HG03175 (cell line): ENCODE measurements around the gene APP.
"Not testable (repeated sequence)": the region's sequence is repeated elsewhere in the genome, so short reads cannot be mapped to it uniquely, and the experiment has no call there.

Experiments
- ATAC-seq: cut with Tn5 transposase; IDR thresholded peaks from one replicate; pipeline ENCODE4 v1.9.1; 2021; ENCODE audit warnings: mild to moderate bottlenecking, moderate library complexity; ENCODE audit not compliant: unreplicated experiment

APP gene

DNA sequence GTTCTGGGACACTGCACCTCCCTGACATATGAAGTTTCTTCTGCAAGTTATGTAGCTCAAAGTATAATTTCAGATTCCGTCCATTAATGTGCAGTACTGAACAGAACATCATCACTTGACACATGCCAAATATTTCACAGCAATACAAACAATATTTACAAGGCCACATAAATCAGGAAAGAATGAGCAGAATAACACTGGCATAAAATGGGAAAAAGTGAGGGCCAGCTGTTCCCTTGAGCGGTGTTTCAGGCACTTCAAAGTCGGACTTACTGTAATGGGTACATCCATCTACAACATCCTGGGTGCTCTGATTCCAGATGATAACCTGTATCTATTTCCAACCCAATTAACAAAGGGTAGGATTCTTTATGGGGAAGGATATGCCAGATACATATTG, 217.4 kb downstream of the APP start:
- ATAC-seq: no peak

DNA sequence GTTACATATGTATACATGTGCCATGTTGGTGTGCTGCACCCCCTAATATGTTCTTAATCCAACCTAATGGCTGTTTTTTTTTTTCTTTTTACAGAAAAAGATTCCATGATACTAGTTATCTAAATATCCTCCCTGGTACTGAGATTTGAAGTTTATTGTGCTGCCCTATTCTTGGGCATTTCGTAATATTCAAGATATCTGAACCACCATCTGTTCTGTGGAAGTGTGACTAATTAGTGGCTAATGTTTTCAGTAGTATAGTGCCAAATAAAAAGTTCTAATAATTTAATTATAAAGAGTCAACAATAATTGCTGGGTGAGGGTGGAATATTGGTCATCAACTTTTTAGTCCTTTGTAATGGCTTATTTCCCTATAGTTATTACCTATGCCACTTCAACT, 218.3 kb downstream of the APP start:
- no peak for ATAC-seq

DNA sequence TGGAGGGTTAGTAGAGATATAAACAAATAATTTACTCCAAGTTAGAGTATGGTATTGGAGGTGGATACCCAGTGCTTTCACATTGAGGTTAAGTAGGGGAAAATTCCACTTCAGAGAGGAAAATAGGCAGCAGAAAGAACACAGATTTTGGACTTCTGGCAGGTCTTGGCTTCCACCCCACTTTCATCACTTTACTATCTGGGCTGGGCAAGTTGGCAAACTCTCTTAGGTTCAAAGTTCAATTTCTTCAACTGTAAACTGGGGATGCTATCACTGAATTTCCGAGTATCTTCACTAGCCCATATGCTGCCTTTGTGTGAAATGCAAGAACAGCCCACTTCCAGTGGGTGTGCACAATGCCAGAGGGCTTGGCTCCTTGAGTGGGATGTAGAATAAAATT, 220.9 kb downstream of the APP start:
- ATAC-seq: no peak

DNA sequence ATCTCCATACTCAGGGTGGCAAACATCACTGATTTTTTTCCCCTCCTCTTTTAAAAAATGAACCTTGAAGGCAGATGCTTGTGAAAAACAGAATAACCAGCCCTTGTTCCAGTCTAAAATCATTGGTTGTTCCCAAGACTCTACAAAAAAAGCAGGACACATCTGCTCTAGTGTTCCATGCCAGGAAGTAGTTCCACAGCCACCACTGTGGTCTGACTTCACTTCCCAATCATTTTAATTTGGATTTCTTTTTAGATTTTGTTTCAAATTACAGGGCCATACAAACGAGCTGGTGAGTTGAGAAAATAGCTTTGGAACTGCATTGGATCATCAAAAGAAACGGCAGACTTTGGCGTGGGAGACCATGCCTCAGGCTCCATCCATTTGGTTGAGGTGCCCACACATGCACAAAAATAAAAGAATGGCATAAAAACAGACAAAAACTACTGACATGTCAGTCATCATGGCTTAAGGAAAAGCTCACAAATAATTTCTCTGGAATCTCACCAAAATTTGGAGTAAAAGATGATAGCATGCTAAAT, 225.8 kb downstream of the APP start:
- ATAC-seq: no peak

DNA sequence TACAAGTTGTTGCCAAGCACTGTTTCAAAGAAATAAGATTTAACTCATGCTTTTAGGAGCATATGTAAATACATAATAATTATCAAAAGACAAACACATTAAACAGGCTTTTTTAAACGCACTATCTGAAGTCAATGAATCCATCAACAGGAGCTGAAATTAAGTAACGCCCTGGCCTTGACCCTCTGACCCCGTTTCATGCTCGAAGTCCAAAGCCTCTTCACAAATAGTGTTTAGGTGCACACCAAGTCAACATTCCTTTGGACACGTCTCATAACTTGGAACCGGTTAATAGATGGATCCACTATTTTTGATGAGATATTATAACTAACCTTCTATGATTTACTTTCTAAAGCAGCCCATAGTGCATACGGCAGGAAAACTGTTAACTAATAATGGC, 226.5 kb downstream of the APP start:
- no peak for ATAC-seq

DNA sequence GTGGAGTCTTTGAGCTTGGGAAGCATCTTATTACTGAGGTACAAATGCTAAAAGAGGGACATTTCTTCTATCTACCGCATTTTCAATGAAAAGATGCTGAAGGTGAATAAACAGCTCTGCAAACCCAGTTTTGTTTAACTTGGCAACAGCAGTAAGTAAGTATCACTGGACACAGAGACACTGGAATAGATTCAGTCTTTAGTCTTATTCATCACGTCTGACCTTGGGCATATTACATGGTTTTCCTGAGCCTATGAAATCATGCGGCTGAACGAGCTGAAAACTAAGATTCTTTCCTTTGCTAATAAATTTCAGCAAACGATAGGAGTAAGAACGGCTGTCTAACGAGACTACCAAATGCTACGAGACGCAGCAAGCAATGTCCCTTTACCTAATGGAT, 228.4 kb downstream of the APP start:
- no peak for ATAC-seq

DNA sequence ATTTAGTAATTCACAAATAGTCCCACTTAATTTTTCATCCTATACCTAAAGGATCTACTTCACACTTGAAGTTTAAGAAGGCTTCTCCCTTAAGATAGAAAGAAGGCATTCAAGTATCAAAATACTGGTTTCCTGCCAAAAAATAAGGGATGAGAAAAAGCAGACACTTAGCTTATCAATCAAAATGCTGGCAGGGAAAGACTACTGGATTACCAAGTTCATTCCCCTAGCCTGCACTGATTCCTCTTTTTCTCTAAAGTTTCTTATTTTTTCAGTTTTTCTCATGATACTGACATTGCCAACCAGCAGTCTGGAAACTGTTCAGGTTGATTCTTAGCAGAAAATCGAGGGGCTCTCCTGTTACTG, 231.2 kb downstream of the APP start:
- no peak for ATAC-seq

DNA sequence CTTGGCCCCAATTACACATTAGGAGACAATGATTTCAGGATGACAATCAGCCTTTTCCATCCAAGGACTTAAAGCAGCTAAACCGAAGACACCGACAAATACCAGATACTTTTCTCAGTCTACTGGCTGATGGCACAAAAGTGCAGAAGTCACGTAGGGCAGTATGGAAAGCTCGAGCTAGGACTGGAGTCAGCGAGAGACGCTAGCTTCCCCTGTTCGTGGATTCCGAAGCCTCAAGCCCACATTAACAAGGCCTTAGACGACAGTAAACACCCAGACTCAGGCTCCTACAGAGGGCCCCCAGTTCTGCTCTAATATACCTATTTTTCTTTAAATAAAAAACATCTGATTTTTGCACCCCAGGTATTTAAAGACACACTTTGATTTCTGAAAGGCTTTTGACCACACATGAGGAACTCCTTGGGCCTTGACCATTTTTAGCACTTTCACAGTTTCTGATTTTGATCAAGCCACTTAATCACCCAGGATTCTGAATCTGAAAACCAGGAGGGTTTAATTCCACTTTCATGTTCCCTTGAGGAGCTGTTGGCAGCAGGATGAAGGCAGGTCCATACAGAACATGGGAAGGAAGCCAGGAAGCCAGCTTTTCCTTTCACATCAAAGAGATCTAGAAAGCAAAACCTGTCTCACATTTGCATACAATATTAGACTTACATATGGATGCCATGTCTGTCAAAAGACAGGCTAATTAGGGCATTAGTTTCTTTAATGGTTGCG, 231.7 kb downstream of the APP start:
- no peak for ATAC-seq

DNA sequence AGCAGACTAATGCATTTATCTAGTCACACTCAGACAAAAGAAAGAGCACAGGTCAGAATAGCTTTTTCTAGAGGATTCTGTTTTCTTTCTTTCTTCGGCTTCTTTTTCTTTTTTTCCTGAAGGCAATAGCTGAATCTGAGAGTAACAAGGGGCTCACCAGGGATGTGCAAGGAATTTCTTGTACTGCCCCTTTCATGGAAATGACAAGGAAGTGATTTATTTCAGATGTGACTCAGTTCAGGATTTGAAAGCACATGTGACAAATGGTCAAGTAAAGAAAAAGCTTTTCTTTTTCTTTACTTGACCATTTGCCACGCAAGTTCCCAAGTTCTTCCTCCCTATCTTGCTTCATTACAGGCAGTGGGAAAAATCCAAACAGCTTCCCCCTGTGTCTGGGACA, 233.8 kb downstream of the APP start:
- ATAC-seq: no peak

DNA sequence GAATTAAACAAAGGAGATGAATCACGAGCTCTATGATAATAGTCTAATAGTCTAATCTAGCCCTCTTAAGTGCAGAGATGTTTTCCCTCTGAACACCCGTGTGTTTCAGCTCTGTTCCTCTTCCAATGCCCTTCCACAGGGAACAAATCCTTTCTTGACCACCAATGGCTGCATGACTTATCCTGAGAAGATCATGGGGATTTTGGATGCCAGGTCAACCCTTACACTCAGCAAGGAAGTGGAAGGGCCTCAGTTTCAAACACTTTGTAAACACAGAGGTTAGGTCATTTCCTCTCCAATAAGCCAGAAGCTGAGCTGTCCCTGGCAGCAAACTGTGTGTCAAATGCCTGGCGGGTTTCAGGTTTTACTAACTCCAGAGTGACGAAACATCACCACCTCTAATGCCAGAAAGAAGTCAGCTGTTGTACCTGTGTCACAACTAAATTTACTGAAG, 235.8 kb downstream of the APP start:
- ATAC-seq: no peak

DNA sequence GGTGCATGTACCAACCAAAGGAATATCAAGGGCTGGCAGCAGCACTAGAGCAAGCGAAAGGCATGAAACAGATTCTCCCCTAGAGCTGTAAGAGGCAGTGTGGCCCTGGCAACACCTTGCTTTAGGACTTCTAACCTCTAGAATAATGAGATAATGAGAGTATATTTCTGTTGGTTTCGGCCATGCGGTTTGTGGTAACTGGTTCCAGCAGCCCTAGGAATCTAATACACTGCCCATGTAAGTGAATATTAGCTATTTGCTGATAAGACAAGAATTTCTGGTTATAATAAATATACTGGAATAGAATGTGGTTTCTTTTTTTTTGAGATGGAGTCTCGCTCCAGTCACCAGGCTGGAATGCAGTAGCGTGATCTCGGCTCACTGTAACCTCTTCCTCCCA, 236.4 kb downstream of the APP start:
- no peak for ATAC-seq

DNA sequence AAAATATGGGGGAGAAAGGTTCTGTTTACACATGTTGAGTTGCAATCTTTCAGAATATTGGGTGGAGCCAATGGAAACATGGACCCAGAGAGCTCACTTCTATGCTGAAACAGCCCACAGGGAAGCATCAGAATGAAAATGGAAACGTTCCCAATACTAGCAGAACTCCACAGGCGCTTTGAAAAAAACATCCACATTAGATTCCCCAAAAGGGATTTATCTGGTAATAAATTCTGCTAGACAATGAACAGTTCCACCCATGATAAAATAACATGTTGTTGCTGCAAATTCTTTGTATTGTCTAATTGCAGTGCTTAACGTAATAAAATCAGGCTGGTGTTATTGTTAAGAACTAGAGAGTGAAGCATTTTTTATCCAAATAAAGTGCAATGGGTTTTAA, 238.8 kb downstream of the APP start:
- ATAC-seq: no peak

DNA sequence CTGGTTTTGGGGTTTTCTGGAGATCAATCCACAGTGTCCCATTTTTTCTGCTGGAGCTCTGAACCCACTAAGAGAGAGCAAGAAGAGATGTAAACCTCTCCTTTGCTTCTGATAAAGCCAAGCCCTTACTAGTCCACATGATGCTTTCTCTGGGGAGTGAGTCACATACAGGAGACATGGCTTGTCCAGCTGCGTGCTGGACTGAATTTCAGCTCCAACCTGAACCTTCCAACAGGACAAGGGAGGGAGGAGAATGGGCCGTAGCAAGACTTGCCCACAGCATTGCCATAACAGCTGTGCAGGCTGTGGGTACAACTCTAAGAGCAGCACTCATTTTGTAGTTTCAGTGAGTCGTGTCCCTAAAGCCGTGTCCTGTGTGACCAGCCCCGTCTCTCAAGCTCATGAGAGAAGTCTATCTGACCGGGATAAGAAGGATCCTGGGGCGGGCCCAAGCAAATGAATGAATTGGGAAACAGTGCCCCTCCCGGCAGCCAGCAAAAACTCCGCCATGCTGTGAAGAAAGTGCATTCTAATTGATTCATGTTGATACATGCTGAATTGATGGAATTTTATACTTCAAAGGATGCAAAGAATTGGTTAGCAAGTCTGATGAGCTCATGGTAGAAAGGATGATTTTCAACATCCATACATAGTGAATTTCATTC, 240.6 kb downstream of the APP start:
- ATAC-seq: no peak

DNA sequence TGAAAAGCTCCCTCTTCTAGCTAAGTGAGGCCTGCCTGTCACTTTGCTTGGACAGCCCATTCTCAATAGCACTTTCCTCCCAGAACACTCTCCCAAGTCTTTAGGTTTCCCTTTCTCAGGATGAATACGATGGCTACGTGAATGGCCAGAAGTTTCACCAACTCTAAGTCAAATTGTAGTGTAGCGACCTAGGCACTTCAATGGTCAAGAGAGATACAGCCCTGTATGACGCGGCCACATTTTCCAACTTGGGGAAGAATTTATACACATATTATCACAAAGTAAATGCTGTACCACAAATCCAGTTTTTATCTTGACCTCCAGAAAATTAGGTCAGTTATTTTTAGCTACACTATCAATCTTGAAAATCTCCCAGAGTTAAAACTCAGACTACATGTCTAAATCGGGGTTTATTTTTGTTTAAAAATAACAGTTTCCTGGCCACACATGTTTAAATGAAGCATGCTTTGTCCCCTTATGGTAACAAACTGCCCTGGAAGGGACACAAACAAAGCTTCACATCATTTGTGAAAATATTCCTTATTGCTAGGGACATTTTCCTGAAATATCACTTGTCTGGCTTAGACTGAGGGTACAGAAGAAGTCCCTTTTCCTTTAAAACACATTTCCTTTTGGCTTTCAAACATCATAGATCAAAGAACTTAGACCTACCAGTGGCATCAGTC, 243.2 kb downstream of the APP start:
- ATAC-seq: no peak

DNA sequence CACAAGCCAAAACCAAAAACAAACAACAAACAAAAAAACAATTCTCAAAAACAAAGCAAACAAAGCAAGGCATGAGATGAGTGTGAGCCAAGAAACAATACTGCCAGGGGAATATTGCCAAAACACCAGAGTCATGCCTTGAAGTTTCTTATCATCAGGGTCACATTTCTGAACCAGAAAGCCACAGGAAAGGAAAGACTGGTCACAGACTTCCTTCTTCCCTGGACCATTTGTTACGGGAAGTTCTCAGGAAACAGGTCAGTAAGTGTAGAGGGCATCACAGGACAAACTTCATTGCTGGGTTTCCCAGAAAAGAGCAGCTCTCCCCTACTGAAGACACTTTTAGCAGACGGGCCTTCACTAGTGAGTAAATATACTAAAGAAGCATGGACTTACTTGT, 244.6 kb downstream of the APP start:
- ATAC-seq: no peak

DNA sequence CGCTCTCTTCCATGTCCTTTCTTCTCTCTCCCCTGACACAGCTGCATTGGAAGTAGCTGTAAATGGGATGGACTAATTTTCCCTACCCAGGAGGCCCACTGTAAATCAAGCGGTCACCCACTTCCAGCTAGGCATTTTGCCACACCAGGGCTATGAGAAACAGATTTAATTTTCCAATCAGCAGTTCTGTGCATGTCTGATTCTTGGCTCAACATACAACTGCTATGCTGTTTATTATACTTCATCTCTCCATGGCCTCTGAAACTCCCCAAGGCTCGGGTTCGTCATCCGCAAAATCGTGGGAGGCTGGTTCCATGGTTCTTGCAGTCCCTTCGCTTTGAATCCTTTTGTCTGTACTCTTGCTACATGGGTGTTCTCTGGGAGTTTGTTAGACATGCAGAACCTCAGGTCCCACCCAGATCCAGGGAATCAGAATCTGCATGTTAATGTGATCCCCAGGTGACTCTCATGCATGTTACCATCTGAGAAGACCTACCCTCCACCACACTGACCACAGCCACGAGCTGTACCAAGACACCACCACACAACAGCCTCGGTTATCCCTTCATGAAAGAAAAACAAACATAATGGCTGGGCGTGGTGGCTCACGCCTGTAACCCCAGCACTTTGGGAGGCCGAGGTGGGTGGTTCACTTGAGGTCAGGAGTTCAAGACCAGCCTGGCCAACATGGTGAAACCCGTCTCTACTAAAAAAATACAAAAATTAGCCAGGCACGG, 245.3 kb downstream of the APP start:
- no peak for ATAC-seq

DNA sequence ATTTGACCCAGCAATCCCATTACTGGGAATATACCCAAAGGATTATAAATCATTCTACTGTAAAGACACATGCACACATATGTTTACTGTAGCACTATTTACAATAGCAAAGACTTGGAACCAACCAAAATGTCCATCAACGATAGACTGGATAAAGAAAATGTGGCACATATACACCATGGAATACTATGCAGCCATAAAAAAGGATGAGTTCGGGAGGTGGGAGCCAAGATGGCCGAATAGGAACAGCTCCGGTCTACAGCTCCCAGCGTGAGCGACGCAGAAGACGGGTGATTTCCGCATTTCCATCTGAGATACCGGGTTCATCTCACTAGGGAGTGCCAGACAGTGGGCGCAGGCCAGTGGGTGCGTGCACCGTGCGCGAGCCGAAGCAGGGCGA, 252.4 kb downstream of the APP start:
- ATAC-seq: not testable (repeated sequence)

DNA sequence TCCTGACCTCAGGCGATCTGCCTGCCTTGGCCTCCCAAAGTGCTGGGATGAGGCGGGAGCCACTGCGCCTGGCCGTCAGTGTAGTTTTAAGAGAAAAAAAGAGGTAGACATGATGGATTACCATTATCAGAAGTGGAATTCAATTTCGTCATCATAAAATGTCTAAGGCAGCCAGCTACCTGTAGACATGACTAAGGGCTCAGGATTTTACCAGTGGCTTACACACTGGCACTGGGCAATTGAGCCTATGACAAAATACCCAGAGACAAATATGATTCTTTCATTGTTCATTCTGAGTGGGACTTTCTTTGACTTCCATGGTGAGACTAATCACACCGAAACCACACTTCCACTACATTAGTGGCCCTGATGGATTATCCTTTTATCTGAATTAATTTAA, 254.3 kb downstream of the APP start:
- ATAC-seq: no peak

DNA sequence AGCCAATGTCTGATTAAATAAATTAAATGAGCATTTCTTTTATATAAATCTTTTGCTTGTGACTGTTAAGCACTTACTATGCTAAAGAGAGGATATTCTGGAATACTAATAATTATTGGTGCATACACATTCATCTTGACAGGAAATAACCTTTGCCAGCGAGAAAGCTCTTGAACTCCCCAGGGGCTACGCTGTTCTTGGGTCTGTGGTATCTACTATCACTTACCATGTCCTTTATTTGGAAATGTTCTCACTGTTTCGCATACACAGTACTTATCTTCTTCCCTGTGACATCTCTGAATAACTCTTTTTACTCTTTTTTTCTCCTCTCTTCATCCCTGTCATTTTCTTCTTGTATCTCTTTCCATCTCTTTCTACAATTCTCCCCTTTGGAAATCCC, 257.1 kb downstream of the APP start:
- ATAC-seq: no peak

DNA sequence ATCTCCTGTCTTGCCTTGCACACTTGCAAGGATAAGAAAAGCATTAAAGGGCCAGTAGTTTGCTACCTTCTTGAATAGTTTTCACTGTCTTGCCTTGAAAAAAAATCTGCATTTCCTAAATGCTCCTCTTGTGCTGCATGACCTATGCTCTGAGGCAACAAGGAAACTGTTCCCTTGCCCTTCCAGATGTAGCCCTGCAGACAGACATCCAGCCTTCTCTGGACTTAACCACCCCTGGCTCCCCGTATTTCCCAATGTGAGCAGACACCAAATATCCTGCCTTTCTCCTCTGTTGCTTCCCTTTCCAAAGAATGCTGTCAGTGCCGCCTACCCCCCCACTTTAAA, 258.2 kb downstream of the APP start:
- ATAC-seq: no peak

DNA sequence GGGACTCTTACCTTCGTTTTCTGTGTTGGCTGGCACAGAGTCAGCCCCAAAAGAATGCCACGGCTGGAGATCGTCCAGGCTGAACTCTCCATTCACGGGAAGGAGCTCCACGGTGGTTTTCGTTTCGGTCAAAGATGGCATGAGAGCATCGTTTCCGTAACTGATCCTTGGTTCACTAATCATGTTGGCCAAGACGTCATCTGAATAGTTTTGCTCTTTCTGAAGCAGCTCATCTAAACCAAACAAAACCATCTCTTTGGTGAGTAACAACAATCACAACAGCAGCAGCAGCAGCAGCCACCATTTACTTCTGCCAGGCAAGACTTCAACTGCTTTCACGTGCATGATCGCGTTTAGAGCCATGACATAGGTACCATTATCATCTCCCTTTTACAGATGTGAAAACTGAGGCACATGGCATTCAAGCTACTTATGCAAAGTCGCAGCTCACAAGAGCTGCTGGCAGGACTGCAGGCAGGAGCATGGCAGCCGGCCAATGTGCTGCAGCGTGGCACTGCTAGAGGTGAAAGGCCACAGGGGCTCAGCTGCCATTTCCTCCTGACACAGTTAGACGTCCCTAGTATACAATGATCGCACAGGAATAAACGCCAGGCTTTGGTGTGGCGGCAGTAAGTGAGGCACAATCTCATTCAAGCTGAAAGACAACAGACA, 258.7 kb downstream of the APP start:
- no peak for ATAC-seq
